ENCODE data around the gene ST8SIA3.
"Not testable (repeated sequence)": the region's sequence is repeated elsewhere in the genome, so short reads cannot be mapped to it uniquely, and the experiment has no call there.

Gene ST8SIA3

DNA sequence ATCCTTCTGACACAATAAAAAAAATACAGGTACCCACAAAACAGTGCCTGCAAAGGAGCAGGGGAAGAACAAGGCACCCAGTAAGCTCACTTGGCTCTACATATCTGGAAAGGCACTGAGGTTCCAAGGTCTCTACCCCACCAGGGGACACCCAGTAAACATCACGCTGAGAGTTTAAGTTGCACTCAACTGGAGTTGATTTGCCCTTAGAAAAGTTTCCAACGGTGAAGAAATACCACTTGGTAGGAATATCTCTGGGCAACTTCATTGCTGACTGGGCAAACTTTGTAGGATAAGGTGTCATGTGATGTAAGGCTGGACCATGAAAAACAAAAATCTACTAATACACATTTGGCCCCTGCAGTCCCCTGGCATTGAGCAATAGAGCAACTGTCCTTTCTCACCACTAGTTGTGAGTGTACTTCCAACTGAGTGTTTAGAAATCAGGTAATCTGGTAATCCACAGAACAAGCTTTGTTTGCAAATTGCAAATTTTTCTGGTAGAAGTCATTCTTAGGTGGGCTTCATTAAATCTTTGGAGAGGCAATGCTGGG, 14.2 kb downstream of the ST8SIA3 start:
- no peak for DNase-seq (ENCODE audit: low read depth in 2 of 2)

DNA sequence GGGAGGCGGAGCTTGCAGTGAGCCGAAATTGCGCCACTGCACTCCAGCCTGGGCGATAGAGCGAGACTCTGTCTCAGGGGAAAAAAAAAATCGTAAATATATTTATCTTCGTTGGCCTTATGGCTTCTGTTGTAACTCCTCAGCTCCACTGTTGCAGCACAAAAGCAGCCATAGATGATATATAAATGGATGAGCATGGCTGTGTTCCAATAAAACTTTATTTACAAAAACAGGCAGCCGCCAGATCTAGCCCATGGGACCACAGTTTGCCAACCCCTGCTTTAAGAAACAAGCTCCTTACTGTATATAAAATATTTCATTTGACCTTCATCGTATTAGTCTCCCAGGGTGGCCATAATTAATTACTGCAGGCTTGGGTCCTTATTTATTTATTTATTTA, 20.1 kb downstream of the ST8SIA3 start:
- no peak for DNase-seq (ENCODE audit: low read depth in 2 of 2)

DNA sequence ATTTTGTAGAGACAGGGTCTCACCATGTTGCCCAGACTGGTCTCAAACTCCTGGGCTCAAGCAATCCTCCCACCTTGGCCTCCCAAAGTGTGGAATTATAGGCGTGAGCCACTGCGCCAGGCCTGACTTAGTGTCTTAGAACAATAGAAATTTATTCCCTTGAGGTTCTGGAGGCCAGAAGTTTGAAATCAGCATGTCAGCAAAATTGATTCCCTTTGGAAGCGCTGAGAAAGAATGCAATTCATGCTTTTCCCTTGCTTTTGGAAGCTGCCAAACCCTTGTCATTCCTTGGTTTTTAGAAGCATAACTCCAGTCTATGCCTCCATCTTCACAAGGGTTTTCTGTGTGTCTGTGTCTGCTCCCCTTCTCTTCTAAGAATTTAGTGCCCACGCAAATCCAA, 20.7 kb downstream of the ST8SIA3 start:
- DNase-seq (ENCODE audit: low read depth in 2 of 2) = no peak

DNA sequence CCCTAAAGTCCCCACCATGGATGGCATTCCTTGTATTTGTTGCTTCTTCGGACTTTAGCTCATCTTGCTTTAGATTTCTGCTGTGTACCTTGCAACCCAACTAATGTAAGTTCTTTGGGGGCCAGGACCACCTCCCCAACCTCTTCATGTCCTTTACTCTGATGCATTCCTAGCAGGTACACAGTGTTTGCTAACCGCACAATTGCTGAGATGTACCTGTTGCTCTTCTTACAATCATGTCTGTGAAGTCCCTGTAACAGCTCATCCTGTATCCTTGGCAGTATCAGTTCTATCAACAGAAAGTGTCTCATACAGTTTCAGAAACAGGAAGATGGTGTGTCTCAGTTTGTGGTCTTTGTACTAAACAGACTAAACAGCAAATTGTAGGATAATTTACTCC, 24.1 kb downstream of the ST8SIA3 start:
- no peak for DNase-seq (ENCODE audit: low read depth in 2 of 2)

DNA sequence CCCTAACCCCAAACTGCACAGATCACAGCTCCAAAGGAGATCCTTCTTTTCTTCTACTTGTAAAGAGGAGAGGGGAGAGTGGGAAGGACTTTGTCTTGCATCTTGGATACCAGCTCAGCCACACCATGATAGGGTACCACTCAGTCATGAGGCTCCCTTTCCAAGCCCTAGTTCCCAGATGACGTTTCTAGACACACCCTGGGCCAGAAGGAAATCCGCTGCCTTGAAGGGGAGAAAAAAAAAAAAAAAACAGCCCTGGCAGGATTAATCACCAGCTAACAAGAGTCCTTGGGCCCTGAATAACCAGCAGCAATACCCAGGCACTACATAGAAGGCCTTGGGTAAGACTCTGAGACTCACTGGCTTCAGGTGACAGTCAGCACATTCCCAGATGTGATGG, 36.9 kb downstream of the ST8SIA3 start:
- DNase-seq (ENCODE audit: low read depth in 2 of 2) = no peak

DNA sequence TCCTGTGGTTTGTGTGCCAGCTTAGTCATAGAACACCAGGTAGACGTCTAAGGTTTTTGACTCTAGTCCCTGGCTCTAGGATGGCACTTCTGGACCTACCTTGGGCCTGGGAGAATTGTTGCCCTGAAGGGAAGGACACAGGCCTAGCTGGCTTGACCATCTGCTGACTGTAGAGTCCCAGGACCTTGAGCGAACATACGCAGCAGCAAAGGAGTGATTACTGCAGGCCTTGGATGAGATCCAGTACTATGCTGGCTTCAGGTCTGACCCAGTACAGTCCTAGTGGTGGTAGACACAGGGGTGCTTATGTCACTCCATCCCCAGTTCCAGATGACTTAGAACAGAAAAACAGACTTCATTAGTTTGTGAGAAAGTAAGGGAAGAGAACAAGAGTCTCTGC, 37.7 kb downstream of the ST8SIA3 start:
- DNase-seq (ENCODE audit: low read depth in 2 of 2) = no peak

DNA sequence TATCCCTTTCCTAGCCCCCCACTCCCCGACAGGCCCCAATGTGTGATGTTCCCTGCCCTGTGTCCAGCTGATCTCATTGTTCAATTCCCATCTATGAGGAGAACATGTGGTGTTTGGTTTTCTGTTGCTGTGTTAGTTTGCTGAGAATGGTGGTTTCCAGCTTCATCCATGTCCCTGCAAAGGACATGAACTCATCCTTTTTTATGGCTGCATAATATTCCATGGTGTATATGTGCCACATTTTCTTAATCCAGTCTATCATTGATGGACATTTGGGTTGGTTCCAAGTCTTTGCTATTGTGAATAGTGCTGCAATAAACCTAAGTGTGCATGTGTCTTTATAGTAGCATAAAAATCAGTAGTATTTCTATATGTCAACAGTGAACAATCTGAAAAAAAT, 42.4 kb downstream of the ST8SIA3 start:
- not testable (repeated sequence) for DNase-seq (ENCODE audit: low read depth in 2 of 2)

DNA sequence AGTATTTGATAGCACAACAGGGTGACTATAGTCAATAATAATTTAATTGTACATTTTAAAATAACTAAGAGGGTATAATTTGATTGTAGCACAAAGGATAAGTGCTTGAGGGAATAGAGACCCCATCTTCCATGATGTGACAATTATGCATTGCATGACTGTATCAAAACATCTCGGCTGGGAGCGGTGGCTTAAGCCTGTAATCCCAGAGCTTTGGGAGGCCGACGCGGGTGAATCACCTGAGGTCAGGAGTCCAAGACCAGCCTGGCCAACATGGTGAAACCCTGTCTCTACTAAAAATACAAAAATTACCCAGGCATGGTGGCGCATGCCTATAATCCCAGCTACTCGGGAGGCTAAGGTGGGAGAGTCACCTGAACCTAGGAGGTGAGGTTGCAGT, 44.5 kb downstream of the ST8SIA3 start:
- DNase-seq (ENCODE audit: low read depth in 2 of 2) = not testable (repeated sequence)

DNA sequence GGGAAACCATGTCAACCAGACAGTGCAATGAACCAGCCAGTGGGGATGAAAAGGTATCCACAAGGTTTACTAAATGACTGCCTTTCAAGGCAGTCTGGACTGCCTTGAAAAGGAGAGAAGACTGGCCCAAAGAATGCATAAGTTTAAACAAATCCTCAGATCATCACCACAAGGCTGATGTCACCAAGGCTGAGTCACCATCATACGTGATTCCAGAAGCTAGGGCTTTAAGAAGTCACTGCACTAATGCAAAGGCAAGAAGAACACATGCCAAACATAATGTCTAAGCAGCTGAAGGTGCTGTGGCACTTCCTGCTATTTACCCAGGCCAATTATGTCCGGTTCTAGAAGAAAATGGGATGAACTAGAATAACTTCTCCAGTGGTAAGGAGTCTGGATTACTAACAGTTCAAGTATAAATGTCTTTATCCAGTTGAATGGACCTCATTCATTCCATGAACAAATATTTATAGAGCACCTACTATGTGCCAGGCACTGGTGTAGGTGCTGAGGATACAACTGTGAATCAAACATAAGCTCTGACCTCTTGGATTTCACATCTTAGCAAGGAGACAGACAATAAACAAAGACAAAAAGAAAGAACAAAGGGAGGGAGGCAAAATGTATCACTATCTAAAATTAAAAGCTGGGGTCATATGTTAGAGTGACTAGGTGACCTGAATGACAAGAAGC, 45.2 kb downstream of the ST8SIA3 start:
- no peak for DNase-seq (ENCODE audit: low read depth in 2 of 2)

DNA sequence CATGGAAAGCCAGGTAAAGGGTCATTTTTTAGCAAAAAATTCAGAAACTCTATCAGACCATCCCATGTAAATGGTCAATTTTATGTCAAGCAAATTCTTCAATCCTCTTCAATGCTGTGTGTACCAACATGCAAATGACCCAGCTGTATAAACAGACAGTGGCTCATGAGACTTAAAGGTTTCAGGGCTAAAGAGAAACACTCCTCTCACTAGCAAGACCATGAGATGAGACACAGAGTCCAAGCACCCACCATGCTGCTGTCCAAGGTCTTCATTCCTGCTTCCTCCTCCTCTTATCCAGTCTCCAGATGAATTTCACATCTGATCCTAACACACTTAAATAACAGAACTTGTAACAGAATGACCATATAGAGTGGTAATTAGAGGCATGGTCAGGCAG, 52.0 kb downstream of the ST8SIA3 start:
- no peak for DNase-seq (ENCODE audit: low read depth in 2 of 2)

DNA sequence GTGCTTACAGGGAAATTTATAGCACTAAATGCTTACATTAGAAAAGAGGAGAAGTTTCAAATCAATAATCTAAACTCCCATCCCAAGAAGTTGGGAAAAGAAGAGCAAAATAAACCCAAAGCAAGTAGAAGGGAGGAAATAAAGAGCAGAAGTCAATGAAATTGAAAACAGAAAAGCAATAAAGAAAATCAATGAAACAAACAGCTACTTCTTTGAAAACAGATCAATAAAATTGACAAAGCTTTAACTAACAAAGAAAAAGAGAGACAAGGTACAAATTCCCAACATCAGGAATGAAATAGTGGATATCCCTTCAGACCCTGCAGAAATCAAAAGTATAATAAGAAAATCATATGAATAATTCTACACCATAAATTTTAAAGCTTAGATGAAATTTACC, 57.3 kb downstream of the ST8SIA3 start:
- DNase-seq (ENCODE audit: low read depth in 2 of 2) = no peak

DNA sequence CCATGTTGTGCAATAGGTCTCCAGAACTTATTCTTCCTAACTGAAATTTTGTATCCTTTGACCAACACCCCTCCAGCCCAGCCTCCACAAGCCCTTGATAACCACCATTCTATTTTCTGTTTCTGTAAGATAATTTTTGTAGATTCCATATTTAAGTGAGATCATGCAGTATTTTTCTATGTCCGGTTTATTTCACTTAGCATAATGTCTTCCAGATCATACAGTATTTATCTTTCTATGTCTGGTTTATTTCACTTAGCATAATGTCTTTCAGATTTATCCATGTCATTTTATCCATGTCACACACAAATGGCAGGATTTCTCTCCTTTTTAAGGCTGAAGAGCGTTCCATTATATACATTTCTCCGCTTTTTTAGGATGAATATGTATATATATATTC, 58.4 kb downstream of the ST8SIA3 start:
- DNase-seq (ENCODE audit: low read depth in 2 of 2) = no peak

DNA sequence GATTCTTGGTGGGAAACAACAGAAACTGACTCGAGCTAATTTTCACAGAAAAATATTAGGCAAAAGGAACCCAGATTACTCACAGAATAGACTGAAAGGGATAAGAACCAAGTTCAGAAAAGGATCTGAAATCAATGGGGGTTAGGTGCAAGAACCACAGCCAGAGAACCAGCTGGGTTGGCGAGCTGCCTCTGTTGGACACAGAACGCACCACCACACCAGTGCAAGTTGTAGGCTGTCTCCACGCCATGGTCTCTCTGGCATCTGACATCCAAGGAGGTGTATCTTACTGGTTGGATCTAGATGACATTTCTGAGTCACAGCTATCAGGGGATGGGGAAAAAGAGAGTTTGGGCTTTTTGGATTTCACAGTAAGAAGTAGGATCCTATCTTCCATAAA, 64.2 kb downstream of the ST8SIA3 start:
- DNase-seq (ENCODE audit: low read depth in 2 of 2) = no peak
